HTR-8/SVneo (cell line): ENCODE data around the gene MAST1.
"Not testable (repeated sequence)": the region's sequence is repeated elsewhere in the genome, so short reads cannot be mapped to it uniquely, and the experiment has no call there.

Source experiments
- DNase-seq: peaks from one replicate; pipeline ENCODE4 v3.0.0; 2011; ENCODE audit warnings: low spot score, mixed read lengths; ENCODE audit not compliant: insufficient read length
- FAIRE-seq: peaks from 2 replicates; lab custom pipeline; 2011; peaks lifted over from hg19 to GRCh38; lab: Jason Lieb, UNC

MAST1 gene

DNA sequence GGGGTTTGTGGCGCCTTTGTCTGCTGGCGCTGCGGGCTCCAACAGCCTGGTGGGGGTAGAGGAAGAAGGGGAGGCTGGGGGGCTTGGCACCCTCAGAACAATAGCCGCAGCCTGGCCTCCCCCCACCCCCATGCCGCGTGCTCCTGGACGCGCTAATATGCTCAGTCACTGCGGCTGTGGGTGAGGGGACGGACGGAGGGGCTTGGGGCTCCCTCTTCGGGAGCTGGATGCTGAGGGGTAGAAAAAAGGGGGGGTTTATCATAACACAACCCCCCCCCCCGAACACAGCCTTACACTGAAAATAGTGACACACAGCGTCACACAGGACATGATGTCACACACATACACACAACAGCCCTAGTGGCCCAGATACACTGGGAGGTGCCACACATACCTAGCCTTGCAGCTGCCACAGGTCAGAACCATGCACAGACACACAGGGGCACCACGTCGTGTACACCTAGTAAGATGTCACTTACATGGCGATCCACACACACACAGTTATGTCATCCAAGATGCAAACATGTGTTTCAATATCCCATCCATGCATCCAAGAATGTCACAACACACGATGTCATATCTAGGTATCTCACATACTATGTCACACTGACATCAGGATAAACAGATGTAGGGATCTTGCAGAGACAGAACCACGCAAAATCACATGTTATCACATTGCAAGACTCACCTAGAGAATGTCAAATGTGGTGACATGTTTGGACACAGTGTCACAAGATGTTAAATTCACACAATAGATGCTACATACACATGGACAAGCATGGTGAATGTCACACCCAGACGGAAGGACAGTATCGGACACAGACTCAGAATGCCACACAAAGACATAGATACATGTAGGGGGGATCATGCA is 806 bp downstream of the MAST1 start:
- DNase-seq = no peak
- peak; percentile 62 for FAIRE-seq

DNA sequence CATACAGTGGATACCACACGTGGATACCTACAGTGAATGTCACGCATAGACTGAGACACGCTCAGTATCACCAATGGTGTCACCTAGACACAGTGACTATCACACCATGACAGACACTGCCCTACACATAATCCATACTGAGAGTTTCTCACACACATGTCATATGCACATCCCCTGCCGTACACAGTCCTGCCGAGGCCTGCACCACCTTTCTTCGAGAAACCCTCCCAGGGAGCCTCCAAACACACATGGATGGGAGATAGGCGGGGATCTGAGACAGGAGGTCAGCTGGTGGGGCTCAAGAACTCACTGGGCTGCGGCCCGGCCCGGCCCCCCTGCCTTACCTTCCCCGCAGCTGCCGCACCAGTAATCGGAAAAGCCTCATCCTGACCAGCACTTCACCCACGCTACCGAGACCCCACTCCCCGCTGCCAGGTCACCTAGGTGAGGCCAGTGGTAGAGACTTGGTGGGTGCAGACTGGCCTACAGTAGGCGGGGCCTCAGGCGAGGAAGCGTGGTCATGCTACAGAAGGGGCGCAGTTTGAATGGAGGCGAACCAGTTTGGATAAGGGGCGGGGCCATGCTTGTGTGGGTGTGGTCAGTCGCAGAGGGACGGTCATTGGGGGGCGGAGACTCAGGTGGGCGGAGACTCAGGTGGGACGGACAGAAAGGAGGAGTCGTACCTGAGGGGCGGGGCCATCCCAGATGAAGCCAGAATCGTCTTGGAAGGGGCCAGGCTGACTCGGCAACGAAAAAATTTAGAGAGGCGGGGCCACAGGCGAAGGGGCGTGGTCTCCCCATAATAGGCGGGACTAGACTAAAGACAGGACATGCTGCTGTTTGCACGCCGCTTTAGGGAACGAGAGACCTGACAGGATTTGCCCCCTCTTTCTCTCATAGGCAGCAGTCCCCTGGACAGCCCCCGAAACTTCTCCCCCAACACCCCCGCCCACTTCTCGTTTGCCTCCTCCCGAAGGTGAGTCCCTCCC is 2.1 kb downstream of the MAST1 start:
- FAIRE-seq = no peak
- DNase-seq = no peak

DNA sequence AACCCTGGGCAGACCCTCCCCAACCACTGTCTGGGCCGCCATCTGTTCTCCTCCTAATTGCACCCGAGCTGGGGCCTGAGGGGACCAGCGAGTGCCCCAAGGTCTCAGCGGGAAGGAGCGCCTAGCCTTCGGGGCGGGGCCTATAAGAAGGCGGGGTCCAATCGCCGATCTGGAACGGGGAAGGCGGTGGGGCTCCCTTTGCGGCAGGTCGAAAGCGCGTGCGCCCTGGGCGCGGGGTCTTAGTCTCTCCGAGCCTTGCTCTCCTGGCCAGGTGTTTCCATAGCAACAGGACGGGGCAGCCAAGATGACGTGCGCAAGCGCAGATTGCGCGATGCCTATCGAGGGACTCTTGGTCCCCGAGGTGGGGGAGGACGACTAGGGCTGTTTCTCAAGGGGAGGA is 2.8 kb downstream of the MAST1 start:
- no peak for FAIRE-seq

DNA sequence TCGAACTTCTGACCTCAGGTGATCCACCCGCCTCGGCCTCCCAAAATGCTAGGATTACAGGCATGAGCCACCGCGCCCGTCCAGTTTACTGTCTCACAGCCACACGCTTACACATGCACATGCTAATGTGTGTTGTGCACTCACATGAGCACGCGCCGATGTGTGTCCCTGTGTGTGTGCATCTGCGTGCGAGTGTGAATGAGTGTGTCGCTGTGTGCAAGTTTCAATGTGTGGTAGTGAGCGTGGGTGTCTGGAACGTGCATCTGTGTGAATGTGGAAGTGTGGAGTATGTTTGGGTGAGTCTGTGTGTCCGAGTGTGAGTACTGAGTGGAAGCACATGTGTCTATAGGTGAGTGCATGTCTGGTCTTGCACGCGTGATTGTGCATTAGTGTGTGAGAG is 4.2 kb downstream of the MAST1 start:
- DNase-seq (no peak), FAIRE-seq (no peak)

More for the DNA sequence above, 2.8 kb downstream of the MAST1 start:
- no peak for DNase-seq

DNA sequence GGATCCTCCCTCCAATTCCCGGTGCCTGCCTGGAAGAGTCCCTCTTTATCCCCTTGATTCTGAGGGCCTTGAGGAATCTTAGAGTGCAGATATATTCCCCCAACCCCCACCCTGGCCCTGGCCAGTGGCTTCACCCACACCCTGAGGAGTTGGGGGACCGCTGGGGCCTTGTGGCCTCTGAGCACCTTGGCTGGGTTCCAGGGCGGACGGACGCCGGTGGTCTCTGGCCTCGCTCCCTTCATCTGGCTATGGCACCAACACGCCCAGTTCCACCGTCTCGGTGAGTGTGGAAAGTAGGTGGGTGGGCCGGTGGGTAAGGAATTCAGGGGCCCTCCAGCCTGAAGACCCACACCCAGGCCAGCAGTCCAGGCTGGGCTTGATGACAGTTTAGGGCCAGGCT is 5.0 kb downstream of the MAST1 start:
- DNase-seq (no peak), FAIRE-seq (no peak)

DNA sequence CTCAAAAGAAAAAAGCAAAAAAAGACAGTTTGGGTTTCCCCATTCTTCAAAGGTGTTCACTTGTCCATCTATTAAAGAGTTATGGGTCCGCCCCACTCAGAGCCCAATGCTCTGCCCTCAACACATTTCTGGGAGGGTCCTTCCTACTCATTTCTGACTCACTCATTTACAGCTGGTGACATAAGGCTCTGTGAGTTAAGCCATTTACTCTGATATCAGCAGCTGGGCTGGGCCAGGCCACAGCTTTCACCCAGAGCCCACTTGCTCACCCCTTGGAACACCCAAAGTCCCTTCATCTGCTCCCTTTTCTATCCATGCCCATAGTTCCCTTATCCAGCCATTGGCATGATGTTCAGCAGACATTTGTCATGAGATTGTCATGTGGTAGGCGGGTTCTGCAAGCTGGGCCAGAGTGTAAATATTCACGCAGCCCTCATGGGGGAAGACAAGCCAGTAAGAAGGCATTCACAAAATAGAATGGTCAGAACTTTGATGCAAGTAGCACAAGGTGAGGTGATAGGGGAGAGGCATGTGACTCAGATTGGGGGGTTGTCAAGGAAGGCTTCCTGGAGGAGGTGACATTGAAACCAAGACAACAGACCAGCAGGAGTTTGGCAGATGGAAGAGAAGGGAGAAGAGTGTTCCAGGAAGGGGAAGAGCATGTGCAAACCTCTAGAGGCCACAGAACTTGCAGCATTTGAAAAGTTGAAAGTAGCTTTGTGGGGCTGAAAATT is 5.9 kb downstream of the MAST1 start:
- FAIRE-seq (no peak), DNase-seq (no peak)

DNA sequence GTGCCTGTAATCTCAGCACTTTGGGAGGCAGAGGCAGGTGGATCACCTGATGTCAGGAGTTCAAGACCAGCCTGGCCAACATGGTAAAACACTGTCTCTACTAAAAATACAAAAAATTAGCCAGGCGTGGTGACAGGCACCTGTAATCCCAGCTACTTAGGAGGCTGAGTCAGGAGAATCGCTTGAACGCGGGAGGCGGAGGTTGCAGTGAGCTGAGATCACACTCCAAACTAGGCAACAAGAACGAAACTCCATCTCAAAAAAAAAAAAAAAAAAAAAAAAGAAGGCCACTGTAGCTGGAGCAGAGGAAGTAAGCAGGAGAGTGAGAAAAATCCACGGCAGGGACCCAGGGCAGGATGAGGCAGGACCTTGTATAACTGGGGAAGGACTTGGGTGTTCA is 8.3 kb downstream of the MAST1 start:
- not testable (repeated sequence) for FAIRE-seq, DNase-seq

DNA sequence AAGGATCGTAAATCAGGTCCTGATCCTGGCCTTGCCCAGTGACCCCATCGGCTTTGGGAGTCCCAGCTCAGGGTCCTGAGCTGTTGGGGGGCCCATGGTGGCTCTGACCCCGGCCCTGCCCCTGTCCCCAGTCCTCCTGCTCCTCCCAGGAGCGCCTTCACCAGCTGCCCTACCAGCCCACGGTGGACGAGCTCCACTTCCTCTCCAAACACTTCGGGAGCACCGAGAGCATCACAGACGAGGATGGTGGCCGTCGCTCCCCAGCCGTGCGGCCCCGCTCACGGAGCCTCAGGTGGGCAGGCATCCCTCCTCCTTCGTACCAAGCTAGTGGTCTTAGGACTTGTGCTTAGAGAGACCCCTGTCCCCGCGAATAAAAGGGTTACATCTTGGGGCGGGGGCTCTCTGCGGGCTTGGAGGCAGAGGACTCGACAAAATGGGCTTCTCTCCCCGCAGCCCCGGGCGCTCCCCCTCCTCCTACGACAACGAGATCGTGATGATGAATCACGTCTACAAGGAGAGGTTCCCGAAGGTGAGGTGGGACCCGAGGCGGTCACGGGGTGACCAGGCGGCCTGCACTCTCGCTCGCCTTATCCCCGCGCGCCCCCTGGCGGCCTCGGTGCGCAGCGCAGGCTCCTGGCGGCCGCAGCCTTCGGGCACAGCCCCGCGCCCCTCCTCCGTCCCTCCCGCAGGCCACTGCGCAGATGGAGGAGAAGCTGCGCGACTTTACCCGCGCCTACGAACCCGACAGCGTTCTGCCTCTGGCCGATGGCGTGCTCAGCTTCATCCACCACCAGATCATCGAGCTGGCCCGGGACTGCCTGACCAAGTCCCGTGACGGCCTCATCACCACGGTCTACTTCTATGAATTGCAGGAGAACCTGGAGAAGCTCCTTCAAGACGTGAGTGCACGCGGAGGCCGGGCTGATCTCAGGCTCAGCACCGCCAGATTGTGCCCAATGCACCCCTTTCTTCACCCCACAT is 9.1 kb downstream of the MAST1 start:
- FAIRE-seq (peak; percentile 89), DNase-seq (peak; percentile 92)

DNA sequence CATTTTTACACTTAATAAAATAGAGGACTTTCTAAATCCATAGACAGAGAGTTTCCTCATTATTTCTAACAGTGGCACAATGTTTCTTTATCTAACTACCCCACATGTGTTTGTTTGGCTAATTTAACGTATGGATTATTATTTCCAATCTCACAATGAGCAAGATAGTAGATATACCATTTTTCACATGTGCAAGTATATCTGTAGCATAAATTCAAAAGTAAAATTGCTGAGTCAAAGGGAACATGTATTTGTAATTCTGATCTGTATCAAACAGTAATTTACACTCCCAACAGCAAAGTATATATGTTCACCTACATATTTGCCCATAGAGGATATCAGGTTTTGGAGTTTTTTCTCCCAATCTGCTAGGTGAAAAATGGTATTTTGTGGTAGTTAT is 18.3 kb downstream of the MAST1 start:
- FAIRE-seq = no peak
- DNase-seq = no peak

DNA sequence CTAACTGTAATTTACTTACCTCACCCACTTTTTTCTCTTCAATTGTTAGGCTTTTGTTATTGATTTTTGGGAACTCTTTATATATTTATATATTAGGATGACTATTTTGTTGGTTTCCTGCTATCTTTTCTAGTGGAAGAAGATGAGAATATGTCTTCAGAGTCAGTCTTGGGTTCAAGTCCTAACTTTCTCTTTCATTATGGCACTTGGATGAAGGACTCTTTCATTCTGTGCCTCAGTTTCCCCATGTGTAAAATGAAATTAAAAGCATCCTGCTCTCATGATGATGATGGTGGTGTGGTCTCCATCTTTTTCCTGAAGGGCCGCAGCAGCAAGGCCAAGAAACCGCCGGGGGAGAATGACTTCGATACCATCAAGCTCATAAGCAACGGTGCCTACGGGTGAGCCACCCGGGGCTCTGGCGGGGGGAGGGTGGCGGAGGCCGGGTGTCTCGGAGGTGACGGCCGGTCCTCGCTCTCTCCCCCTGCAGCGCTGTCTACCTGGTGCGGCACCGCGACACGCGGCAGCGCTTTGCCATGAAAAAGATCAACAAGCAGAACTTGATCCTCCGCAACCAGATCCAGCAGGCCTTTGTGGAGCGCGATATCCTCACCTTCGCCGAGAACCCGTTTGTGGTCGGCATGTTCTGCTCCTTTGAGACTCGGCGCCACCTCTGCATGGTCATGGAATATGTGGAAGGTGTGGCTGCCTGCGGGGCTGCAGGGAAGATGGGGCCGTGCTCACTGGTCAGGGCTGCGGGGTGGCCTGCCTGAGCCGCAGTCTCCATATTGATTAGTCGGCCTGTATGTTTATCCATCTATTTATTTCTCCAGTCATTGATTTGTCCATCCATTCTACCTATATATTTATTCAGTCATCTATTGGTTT is 20.0 kb downstream of the MAST1 start:
- FAIRE-seq = no peak
- DNase-seq = no peak

DNA sequence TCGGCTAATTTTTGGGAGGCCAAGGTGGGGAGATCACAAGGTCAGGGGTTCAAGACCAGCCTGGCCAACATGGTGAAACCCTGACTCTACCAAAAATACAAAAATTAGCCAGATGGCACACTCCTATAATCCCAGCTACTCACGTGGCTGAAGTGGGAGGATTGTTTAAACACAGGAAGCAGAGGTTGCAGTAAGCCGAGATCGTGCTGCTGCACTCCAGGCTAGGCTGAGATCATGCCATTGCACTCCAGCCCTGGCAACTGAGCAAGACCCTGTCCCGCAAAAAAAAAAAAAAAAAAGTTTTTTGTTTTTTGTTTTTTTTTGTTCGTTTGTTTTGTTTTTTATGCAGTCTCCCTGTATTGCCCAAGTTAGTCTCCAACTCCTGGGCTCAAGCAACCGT is 21.2 kb downstream of the MAST1 start:
- FAIRE-seq (no peak), DNase-seq (no peak)

DNA sequence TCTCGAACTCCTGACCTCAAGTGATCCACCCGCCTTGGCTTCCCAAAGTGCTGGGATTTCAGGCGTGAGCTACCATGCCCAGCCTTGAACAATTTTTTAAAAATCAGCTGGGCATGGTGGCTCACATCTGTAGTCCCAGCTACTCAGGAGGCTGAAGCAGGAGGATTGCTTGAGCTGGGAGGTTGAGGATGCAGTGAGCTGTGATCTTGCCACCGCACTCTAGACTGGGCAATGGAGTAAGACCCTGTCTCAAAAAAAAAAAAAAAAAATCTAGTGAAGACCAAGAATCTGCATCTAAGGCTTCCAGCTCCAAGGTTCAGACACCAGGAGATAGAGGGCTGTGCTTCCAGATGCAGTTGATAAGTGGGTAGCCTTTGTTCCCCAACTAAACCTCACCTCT is 25.8 kb downstream of the MAST1 start:
- DNase-seq (no peak), FAIRE-seq (no peak)

DNA sequence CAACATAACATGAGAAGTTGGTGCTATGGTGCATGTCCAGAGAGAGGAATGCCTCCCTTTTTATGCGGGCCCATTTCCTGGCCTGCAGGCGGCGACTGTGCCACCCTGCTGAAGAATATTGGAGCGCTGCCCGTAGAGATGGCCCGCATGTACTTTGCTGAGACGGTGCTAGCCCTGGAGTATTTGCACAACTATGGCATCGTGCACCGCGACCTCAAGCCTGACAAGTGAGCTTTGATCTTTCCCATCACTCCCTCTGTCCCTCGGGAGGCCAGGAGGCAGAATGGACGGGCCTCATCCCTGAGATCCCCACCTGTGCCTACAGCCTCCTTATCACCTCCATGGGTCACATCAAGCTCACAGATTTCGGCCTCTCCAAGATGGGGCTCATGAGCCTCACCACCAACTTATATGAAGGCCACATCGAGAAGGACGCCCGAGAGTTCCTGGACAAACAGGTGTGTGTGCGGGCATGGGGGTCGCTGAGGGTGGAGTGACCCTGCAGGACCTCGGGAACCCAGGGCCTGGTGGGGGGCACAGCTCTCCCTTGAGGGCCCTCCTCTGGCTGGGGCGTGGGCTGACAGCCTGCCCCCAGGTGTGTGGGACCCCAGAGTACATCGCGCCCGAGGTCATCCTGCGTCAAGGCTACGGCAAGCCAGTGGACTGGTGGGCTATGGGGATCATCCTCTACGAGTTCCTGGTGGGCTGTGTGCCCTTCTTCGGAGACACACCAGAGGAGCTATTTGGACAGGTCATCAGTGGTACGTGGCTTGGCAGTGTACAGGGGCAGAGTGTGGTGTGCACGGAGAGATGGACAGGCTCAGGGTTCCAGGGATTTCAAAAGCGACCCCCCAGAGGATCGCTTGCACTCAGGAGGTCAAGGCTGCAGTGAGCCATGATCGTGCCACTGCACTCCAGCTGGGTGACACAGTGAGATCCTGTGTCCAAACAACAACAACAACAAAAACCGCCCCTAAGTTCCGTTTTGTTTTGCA is 26.7 kb downstream of the MAST1 start:
- FAIRE-seq = no peak
- DNase-seq = no peak

DNA sequence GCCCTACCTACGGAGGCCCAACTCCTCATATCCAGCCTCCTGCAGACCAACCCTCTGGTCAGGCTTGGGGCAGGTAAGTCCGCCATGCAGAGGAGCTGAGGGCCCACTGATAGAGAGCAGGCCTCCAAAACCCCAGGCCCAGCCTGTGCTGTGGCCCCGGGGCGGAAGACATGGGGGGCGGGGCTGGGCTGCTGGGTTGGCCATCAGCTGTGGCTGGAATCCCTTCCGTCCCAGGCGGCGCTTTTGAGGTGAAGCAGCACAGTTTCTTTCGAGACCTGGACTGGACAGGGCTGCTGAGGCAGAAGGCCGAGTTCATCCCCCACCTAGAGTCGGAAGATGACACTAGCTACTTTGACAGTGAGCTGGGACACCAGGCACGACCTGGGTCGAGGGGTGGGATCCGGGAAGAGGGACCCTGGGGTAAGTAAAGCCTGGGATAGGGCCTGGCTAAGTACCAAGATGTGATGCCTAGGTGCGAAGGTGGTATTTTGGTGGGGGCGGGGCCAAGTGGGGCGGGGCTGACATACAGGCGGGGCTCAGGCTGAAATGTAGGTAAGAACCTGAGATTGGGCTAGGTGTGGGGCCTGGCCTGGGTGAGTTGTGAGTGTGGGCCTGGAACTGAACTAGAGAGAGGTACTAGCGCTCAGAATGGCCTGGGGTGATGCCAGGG is 27.6 kb downstream of the MAST1 start:
- DNase-seq (no peak), FAIRE-seq (no peak)

DNA sequence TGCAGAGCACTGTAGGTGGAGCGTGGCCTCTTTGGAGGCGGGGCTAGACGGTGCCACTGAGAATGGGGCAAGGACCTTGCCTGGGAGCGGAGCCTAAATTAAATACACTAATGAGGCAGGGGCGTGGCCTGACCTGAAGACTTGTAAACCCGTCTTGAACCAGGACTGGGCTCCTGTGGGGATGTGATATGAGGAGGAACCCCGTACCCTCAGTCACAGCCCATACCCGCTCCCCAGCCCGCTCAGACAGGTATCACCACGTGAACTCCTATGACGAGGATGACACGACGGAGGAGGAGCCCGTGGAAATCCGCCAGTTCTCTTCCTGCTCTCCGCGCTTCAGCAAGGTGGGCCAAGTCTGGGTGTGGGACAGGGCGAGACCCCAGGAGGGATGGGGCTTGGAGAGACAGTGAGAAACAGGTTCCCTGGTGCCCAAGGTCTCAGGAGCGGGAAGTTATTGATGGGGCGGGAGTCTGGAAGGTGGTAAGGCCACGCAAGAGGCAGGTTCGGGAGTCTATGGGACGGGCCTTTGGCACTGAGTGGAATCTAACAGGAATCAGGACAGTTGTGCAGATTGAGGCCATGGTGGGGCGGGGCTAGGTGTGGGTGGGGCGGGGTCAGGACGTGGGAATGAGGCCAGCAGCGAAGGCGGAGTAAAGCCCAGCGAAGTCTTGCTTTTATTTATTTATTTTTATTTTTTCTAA is 28.3 kb downstream of the MAST1 start:
- FAIRE-seq = no peak

More for the DNA sequence above, 28.3 kb downstream of the MAST1 start:
- no peak for DNase-seq
